ENCODE measurements around the gene ATP2B2. TPM values are rescaled to one million over a fixed set of nuclear protein-coding genes. Genes with fewer than 3 reads are reported as not detected.

The ATP2B2 gene
- total RNA-seq, 6 experiments from 2014 or later: 25.9 to 45.1 (median 35.1) TPM

DNA sequence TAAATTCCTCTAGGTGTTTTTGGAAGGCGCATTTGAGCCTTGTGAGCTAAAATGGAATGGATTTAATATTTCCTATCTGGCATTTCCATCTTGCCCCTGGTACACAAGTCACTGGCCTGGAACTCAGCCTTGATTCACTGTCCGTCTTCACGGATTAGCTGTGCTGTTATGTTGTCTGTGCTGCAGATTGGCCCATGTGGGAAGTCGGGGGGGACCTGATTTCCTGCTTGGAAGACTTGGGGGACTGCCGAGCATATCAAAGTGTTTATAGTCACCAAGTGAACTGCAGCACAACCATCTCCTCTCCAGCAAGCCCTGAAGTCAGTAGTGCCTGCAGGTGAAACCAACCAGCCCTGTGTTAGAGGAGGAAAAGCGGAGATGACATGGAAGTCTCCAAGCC lies 224.8 kb downstream of the ATP2B2 start:
- Histone ChIP-seq H3K36me3 (peaks cover 0 to 55% (median 12%) of the 10 kb centered on the region in 4 donors), H3K9me3 (no peaks in the 10 kb centered on the region), H3K27ac (no peak overlapping the region), H3K4me3 (no peak overlapping the region), H3K4me1 (peaks cover 0 to 7% (median 0%) of the 10 kb centered on the region in 4 donors), H3K27me3 (no peaks in the 10 kb centered on the region)
- intact Hi-C loops (cut with DNase I): no loop called here
- DNase-seq (no peak), ATAC-seq (no peak)
- WGBS (ENCODE audit: insufficient coverage, low coverage, low lambda C conversion rate, missing lambda C conversion rate): 100% methylated on average over 2 of the region's 6 CpGs
- no peak for TF ChIP-seq POLR2A (IDR thresholded peaks at IDR 0.05)

GRCh38 chr3:10280177-10280529 lies 225.2 kb downstream of the ATP2B2 start:
- Histone ChIP-seq H3K27ac (no peak overlapping the region), H3K36me3 (peaks cover 0 to 55% (median 12%) of the 10 kb centered on the region in 4 donors), H3K4me3 (no peak overlapping the region), H3K27me3 (no peaks in the 10 kb centered on the region), H3K9me3 (no peaks in the 10 kb centered on the region), H3K4me1 (peaks cover 0 to 7% (median 0%) of the 10 kb centered on the region in 4 donors)
- no peak for ATAC-seq
- WGBS (ENCODE audit: insufficient coverage, low coverage, low lambda C conversion rate, missing lambda C conversion rate): 83% methylated on average over 4 of the region's 5 CpGs
- TF ChIP-seq POLR2A (IDR thresholded peaks at IDR 0.05) (no peak), CTCF (IDR thresholded peaks at IDR 0.05) (no peak)
- intact Hi-C loops (cut with DNase I): no loop called here
- no peak for DNase-seq

GRCh38 chr3:10279384-10280176 lies 225.8 kb downstream of the ATP2B2 start:
- DNase-seq (no peak), ATAC-seq (no peak)
- Histone ChIP-seq H3K27ac (no peak overlapping the region), H3K36me3 (peaks cover 0 to 55% (median 12%) of the 10 kb centered on the region in 4 donors), H3K27me3 (no peaks in the 10 kb centered on the region), H3K9me3 (no peaks in the 10 kb centered on the region), H3K4me3 (no peak overlapping the region), H3K4me1 (peaks cover 0 to 12% (median 2%) of the 10 kb centered on the region in 4 donors)
- TF ChIP-seq CTCF (IDR thresholded peaks at IDR 0.05): no peak
- TF ChIP-seq POLR2A (IDR thresholded peaks at IDR 0.05): no peak
- intact Hi-C loops (cut with DNase I): no loop called here
- WGBS (ENCODE audit: insufficient coverage, low coverage, low lambda C conversion rate, missing lambda C conversion rate): 89% methylated on average over 7 of the region's 13 CpGs

DNA sequence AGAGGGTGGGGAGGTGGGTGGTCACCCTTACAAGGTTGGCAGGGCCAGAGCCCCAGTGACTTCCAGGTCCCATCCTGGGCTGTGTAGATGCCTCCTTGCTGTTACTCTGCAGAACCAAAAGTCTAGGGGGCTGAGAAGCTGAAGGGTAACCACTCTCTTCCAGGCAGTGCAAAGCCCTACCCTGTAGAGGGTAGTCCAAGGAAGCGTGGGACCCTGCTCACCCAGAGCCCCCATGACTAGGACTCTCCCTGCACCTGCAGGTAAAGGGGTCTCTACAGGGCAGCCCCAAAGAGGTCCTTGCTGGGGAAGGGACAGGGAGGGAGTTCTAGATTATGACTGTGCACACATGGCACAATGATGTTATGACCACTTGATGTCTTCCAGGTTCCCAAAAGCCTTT lies 226.9 kb downstream of the ATP2B2 start:
- peaks cover 0 to 52% (median 12%) of the 10 kb centered on the region in 4 donors for H3K36me3 ChIP-seq

More for the DNA sequence above, 226.9 kb downstream of the ATP2B2 start:
- Histone ChIP-seq H3K9me3 (no peaks in the 10 kb centered on the region), H3K27ac (no peak overlapping the region), H3K4me3 (no peak overlapping the region), H3K4me1 (peaks cover 0 to 23% (median 9%) of the 10 kb centered on the region in 4 donors), H3K27me3 (no peaks in the 10 kb centered on the region)
- WGBS (ENCODE audit: insufficient coverage, low coverage, low lambda C conversion rate, missing lambda C conversion rate): no CpG with 5 or more reads among the region's 1 CpG
- intact Hi-C loops (cut with DNase I): no loop called here
- TF ChIP-seq POLR2A (IDR thresholded peaks at IDR 0.05): no peak
- TF ChIP-seq CTCF (IDR thresholded peaks at IDR 0.05): no peak
- DNase-seq (no peak), ATAC-seq (no peak)

All from right lobe of liver (tissue), 6 donors.